SK-N-SH (cell line): Measurements from ENCODE around the gene TBX4. TPM values are rescaled to one million over a fixed set of nuclear protein-coding genes. Genes with fewer than 3 reads are reported as not detected.

Experiments
- CTCF ChIA-PET: fragments of 300-600, 350-600 bp; formaldehyde crosslinking; extraction: SDS; loops from one replicate; lab custom pipeline; 2021; lab: Yijun Ruan, JAX
- POLR2A ChIA-PET: fragments of 350-600 bp; sonication (Branson Sonifier 250); formaldehyde crosslinking; extraction: SDS; loops from one replicate; lab custom pipeline; 2020; ENCODE audit warnings: antibody characterized with exemption, inconsistent platforms; lab: Yijun Ruan, JAX
- DNase-seq: peaks from one replicate; pipeline ENCODE4 v3.0.0; 2012
- H2AFZ ChIP-seq: fragments of 200-600 bp; sonication (generic); 2 replicates; pipeline ENCODE4 v1.8.1; 2016; ENCODE audit warnings: antibody characterized with exemption, mild to moderate bottlenecking, low read depth
- H3F3A ChIP-seq: fragments of 200-600 bp; sonication (generic); replicated peaks from 2 replicates; pipeline ENCODE3; 2016; ENCODE audit warnings: antibody characterized with exemption, mild to moderate bottlenecking; ENCODE audit not compliant: insufficient read depth
- H3K27ac ChIP-seq, 2 experiments: fragments of 200-500 bp in 1 of 2; fragments of 200-600 bp in 1 of 2; sonication (Bioruptor generic) in 1 of 2; sonication (generic), shearing (Covaris generic) in 1 of 2; 2 replicates each; pipeline versions ENCODE4 v1.5.1 to v1.6.1; 2014 to 2016; ENCODE audit warnings: low read depth in 2 of 2, inconsistent platforms in 1 of 2, low read length in 1 of 2, mild to moderate bottlenecking in 1 of 2, mixed read lengths in 1 of 2
- H3K27me3 ChIP-seq: fragments of 200-600 bp; sonication (generic), shearing (Covaris generic); 2 replicates; pipeline ENCODE4 v1.6.1; 2016; ENCODE audit warnings: mixed run types; ENCODE audit not compliant: insufficient read depth
- H3K36me3 ChIP-seq, 2 experiments: fragments of 200-500 bp in 1 of 2; fragments of 200-600 bp in 1 of 2; sonication (Bioruptor generic) in 1 of 2; sonication (generic) in 1 of 2; replicated peaks in 1 of 2; 2 replicates each; pipeline versions ENCODE3 to v1.5.1; 2014 to 2016; ENCODE audit warnings: low read length in 1 of 2, mild to moderate bottlenecking in 1 of 2; ENCODE audit not compliant: insufficient read depth in 2 of 2, control insufficient read depth in 1 of 2
- H3K4me1 ChIP-seq, 2 experiments: fragments of 200-500 bp in 1 of 2; fragments of 200-600 bp in 1 of 2; sonication (Bioruptor generic) in 1 of 2; sonication (generic), shearing (Covaris generic) in 1 of 2; 2 replicates each; pipeline versions ENCODE4 v1.5.1 to v1.6.1; 2014 to 2016; ENCODE audit warnings: low read depth in 1 of 2, low read length in 1 of 2, mixed run types in 1 of 2; ENCODE audit not compliant: insufficient read depth in 2 of 2, control insufficient read depth in 1 of 2
- H3K4me2 ChIP-seq: fragments of 200-600 bp; sonication (generic), shearing (Covaris generic); 2 replicates; pipeline ENCODE4 v1.6.1; 2017; ENCODE audit warnings: mixed run types
- H3K4me3 ChIP-seq, 2 experiments: fragments of 200-500 bp in 1 of 2; fragments of 200-600 bp in 1 of 2; sonication (Bioruptor generic) in 1 of 2; sonication (generic), shearing (Covaris generic) in 1 of 2; 2 replicates each; pipeline versions ENCODE4 v1.5.1 to v1.8.1; 2014 to 2016; ENCODE audit warnings: low read depth in 2 of 2, inconsistent platforms in 1 of 2, low read length in 1 of 2, mild to moderate bottlenecking in 1 of 2, mixed read lengths in 1 of 2, moderate library complexity in 1 of 2
- H3K79me2 ChIP-seq: fragments of 200-600 bp; sonication (generic); 2 replicates; pipeline ENCODE4 v1.8.1; 2017; ENCODE audit warnings: mild to moderate bottlenecking; ENCODE audit not compliant: insufficient read depth
- H3K9ac ChIP-seq: fragments of 200-600 bp; sonication (generic); 2 replicates; pipeline ENCODE4 v1.6.1; 2017; ENCODE audit warnings: mixed run types
- H3K9me2 ChIP-seq: fragments of 200-600 bp; sonication (generic); 2 replicates; pipeline ENCODE4 v1.6.1; 2017; ENCODE audit warnings: mixed run types
- H3K9me3 ChIP-seq: fragments of 200-600 bp; sonication (generic); 2 replicates; pipeline ENCODE4 v1.6.1; 2017; ENCODE audit warnings: mixed run types, mild to moderate bottlenecking, moderate library complexity
- H4K20me1 ChIP-seq: fragments of 200-600 bp; sonication (generic); 2 replicates; pipeline ENCODE4 v1.6.1; 2017; ENCODE audit warnings: mild to moderate bottlenecking, mixed run types; ENCODE audit not compliant: insufficient read depth
- EP300 ChIP-seq, 2 experiments: IDR thresholded peaks; 2 replicates each; pipeline versions ENCODE4 v1.4.0 to v1.6.1; 2012; ENCODE audit warnings: borderline replicate concordance in 1 of 2, low read depth in 1 of 2, low read length in 1 of 2
- FOSL2 ChIP-seq: IDR thresholded peaks from 2 replicates; pipeline ENCODE4 v1.4.0; 2012; ENCODE audit warnings: low read depth, mild to moderate bottlenecking, moderate library complexity, borderline replicate concordance
- FOXJ3 ChIP-seq: sonication (generic); formaldehyde crosslinking; IDR thresholded peaks from 2 replicates; pipeline ENCODE4 v1.5.1; 2020; ENCODE audit warnings: mild to moderate bottlenecking, missing genetic modification reagents
- MEF2A ChIP-seq: IDR thresholded peaks from 2 replicates; pipeline ENCODE4 v1.4.0; 2012; ENCODE audit warnings: low read depth, borderline replicate concordance
- MXI1 ChIP-seq: IDR thresholded peaks from 2 replicates; pipeline ENCODE4 v1.6.1; 2012; ENCODE audit warnings: mild to moderate bottlenecking, low read depth, low read length, improper control_type of control experiment
- POLR2AphosphoS5 ChIP-seq: IDR thresholded peaks from 2 replicates; pipeline ENCODE4 v1.6.1; 2012; ENCODE audit warnings: low read depth, low read length
- RCOR1 ChIP-seq: fragments of 150-350 bp; IDR thresholded peaks from 2 replicates; pipeline ENCODE4 v1.6.1; 2017; ENCODE audit warnings: antibody characterized with exemption, low read length
- RFX5 ChIP-seq: IDR thresholded peaks from 2 replicates; pipeline ENCODE4 v1.6.1; 2012; ENCODE audit warnings: mild to moderate bottlenecking, improper control_type of control experiment, low read length
- SMC3 ChIP-seq: IDR thresholded peaks from 2 replicates; pipeline ENCODE4 v1.6.1; 2012; ENCODE audit warnings: low read depth, low read length, improper control_type of control experiment
- TEAD4 ChIP-seq: IDR thresholded peaks from 2 replicates; pipeline ENCODE4 v1.4.0; 2012; ENCODE audit warnings: mild to moderate bottlenecking, borderline replicate concordance; ENCODE audit not compliant: insufficient read depth
- WGBS: methylation state at CpG from one replicate; pipeline ENCODE4 v1.1.6; 2017; ENCODE audit warnings: low lambda C conversion rate; 5-methylcytosine and 5-hydroxymethylcytosine counted together
- polyA plus RNA-seq, 3 experiments: library from polyadenylated mRNA; depleted of rRNA; stranded (reverse); fragments of >200 nt; gene quantifications; 2 replicates each; pipeline ENCODE4 v1.2.3, GENCODE V29; 2012
- TF ChIP-seq, protein P1 (sequence below): IDR thresholded peaks from 2 replicates; pipeline ENCODE4 v1.4.0; 2012; ENCODE audit warnings: low read depth
- TF ChIP-seq, protein P2 (sequence below): fragments of 200-600 bp; sonication (generic); IDR thresholded peaks from 2 replicates; pipeline ENCODE4 v1.6.1; 2017; ENCODE audit warnings: antibody characterized with exemption, mild to moderate bottlenecking, moderate library complexity
- TF ChIP-seq, protein P3 (sequence below): IDR thresholded peaks from 2 replicates; pipeline ENCODE4 v1.4.0; 2012; ENCODE audit warnings: low read depth, borderline replicate concordance
- TF ChIP-seq, protein P4 (sequence below): IDR thresholded peaks from 2 replicates; pipeline ENCODE4; 2012
- TF ChIP-seq, protein P5 (sequence below): IDR thresholded peaks from 2 replicates; pipeline ENCODE4 v1.4.0; 2012; ENCODE audit warnings: low read depth, borderline replicate concordance
- TF ChIP-seq, protein P6 (sequence below): fragments of 150-350 bp; IDR thresholded peaks from 2 replicates; pipeline ENCODE4 v1.6.1; 2017; ENCODE audit warnings: antibody characterized with exemption, low read length, low read depth, borderline replicate concordance

Gene TBX4
- polyA plus RNA-seq, 1 of the 3 experiments (the other 2 are of a cell fraction) = 0.02 TPM

DNA sequence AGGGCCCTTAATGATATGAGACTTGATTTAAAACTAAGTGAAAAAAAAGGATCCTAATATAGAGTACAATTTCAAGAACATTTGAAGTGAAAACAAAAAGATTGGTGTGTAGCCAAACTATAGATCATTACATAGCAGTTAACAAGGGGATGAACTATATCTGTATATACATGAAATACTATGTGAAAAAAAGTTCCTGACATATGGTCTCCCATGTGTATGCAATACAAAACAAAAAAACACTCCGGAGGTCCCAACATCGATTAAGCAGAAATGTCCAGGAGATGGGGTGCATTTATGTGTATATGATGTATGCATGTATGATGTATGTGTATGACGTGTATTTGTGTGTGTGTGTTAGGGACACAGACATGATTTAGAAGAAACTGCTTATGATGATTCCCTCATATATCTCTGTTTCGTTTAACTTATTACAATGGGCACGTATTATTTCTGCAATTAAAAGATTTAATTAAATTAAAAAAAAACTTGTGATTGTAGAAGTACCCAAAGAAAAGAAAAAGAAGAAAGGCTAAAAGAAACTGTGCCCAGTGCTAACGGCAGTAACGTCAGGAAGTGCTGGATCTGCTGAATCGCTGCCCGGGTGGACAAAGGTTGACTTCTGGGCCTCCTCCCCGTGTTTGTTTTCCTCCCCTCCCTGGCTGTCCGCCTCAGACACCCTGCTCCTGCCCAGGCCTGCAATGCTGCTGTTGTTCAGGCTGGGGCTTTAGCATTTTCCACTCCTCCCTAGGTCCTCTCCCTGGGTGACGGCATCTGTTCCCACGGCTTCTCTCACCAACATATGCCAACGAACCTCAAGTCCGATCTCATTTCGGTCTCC is 36.9 kb downstream of the TBX4 start:
- ChIA-PET CTCF (no interaction called here), POLR2A (no interaction called here)
- Histone ChIP-seq H4K20me1 (no peaks in the 10 kb centered on the region), H3K4me3 (no peak overlapping the region), H3K79me2 (no peaks in the 10 kb centered on the region), H3F3A (no peaks in the 10 kb centered on the region), H3K9me3 (no peaks in the 10 kb centered on the region), H3K27ac (no peak overlapping the region), H3K9me2 (no peaks in the 10 kb centered on the region), H3K9ac (no peak overlapping the region), H2AFZ (no peak overlapping the region), H3K4me1 (peaks cover 4 to 39% of the 10 kb centered on the region in 2 experiments; a peak in 3 of 4 replicates), H3K36me3 (no peaks in the 10 kb centered on the region), H3K4me2 (no peak overlapping the region)
- WGBS = 86% methylated on average over 16 of the region's 16 CpGs
- no peak for DNase-seq
- TF ChIP-seq MXI1 (no peak), MEF2A (no peak), FOSL2 (no peak), RFX5 (no peak), FOXJ3 (CRISPR knock-in tag) (no peak)
- TF ChIP-seq, all 33 proteins: peak for 0
- H3K27me3 ChIP-seq = no peaks in the 10 kb centered on the region

DNA sequence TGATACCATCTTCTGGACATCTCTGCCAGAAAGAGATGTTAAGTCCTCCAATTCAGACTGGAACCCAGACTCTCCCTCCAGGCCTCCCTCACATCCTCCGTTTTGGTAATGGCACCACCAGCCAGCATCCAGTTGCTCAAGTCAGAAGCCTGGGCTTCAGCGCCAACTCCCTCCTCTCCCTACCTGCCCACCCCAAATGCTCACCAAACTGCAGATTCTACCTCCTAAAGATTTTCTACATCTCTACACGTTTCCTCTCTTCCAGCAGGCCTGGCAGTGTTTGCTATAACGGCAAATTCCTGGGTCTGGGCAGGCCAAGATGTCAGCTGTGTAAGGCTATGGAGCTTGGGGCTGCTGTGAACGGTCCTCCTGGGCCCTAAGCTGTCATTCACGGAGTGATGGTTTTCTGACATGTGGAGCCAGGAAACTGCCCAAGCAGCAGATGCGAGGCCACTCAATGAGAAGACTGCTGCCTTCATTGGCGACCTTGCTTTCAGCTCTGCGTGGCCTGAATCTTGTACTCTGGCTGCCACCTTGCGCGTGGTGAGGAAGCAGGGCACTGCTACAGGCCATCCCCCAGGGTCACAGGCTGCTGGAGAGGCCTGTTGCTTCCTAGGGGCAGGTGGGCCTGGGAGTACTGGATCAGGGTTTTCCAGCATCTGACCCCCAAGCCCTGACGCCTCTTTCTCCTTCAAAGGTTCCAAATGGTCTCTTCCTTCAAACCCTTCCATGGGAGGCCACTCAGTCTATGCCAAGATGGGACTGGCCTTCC is 37.7 kb downstream of the TBX4 start:
- no peak for DNase-seq
- Histone ChIP-seq H3K4me2 (no peak overlapping the region), H3K27ac (no peak overlapping the region), H3K9me2 (no peaks in the 10 kb centered on the region), H3K4me3 (no peak overlapping the region), H3K9me3 (no peaks in the 10 kb centered on the region), H3K79me2 (no peaks in the 10 kb centered on the region), H3K36me3 (no peaks in the 10 kb centered on the region), H3K27me3 (no peaks in the 10 kb centered on the region), H3K9ac (no peak overlapping the region), H3F3A (no peaks in the 10 kb centered on the region), H3K4me1 (peaks cover 4 to 41% of the 10 kb centered on the region in 2 experiments; a peak in 3 of 4 replicates), H2AFZ (no peak overlapping the region), H4K20me1 (no peaks in the 10 kb centered on the region)
- ChIA-PET CTCF (interaction anchor here (0.9 kb wide), 1 partner anchor 45 kb away, joined by 3 read pairs; no protein-coding TSS in a partner anchor), POLR2A (no interaction called here)
- 86% methylated on average over 12 of the region's 12 CpGs for WGBS
- TF ChIP-seq, protein P1, sequence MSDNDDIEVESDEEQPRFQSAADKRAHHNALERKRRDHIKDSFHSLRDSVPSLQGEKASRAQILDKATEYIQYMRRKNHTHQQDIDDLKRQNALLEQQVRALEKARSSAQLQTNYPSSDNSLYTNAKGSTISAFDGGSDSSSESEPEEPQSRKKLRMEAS = no peak
- TF ChIP-seq POLR2AphosphoS5 (no peak), TEAD4 (no peak), EP300 (IDR thresholded peaks at IDR 0.05; ENCODE audit: borderline replicate concordance in 1 of 2, low read depth in 1 of 2, low read length in 1 of 2) (no peak), SMC3 (no peak), RCOR1 (no peak)
- TF ChIP-seq, protein P2, sequence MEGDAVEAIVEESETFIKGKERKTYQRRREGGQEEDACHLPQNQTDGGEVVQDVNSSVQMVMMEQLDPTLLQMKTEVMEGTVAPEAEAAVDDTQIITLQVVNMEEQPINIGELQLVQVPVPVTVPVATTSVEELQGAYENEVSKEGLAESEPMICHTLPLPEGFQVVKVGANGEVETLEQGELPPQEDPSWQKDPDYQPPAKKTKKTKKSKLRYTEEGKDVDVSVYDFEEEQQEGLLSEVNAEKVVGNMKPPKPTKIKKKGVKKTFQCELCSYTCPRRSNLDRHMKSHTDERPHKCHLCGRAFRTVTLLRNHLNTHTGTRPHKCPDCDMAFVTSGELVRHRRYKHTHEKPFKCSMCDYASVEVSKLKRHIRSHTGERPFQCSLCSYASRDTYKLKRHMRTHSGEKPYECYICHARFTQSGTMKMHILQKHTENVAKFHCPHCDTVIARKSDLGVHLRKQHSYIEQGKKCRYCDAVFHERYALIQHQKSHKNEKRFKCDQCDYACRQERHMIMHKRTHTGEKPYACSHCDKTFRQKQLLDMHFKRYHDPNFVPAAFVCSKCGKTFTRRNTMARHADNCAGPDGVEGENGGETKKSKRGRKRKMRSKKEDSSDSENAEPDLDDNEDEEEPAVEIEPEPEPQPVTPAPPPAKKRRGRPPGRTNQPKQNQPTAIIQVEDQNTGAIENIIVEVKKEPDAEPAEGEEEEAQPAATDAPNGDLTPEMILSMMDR = no peak
- TF ChIP-seq, protein P3, sequence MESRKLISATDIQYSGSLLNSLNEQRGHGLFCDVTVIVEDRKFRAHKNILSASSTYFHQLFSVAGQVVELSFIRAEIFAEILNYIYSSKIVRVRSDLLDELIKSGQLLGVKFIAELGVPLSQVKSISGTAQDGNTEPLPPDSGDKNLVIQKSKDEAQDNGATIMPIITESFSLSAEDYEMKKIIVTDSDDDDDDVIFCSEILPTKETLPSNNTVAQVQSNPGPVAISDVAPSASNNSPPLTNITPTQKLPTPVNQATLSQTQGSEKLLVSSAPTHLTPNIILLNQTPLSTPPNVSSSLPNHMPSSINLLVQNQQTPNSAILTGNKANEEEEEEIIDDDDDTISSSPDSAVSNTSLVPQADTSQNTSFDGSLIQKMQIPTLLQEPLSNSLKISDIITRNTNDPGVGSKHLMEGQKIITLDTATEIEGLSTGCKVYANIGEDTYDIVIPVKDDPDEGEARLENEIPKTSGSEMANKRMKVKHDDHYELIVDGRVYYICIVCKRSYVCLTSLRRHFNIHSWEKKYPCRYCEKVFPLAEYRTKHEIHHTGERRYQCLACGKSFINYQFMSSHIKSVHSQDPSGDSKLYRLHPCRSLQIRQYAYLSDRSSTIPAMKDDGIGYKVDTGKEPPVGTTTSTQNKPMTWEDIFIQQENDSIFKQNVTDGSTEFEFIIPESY = no peak
- TF ChIP-seq, protein P4, sequence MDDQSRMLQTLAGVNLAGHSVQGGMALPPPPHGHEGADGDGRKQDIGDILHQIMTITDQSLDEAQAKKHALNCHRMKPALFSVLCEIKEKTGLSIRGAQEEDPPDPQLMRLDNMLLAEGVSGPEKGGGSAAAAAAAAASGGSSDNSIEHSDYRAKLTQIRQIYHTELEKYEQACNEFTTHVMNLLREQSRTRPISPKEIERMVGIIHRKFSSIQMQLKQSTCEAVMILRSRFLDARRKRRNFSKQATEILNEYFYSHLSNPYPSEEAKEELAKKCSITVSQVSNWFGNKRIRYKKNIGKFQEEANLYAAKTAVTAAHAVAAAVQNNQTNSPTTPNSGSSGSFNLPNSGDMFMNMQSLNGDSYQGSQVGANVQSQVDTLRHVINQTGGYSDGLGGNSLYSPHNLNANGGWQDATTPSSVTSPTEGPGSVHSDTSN = no peak
- TF ChIP-seq, protein P5, sequence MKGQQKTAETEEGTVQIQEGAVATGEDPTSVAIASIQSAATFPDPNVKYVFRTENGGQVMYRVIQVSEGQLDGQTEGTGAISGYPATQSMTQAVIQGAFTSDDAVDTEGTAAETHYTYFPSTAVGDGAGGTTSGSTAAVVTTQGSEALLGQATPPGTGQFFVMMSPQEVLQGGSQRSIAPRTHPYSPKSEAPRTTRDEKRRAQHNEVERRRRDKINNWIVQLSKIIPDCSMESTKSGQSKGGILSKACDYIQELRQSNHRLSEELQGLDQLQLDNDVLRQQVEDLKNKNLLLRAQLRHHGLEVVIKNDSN = no peak
- TF ChIP-seq, protein P6, sequence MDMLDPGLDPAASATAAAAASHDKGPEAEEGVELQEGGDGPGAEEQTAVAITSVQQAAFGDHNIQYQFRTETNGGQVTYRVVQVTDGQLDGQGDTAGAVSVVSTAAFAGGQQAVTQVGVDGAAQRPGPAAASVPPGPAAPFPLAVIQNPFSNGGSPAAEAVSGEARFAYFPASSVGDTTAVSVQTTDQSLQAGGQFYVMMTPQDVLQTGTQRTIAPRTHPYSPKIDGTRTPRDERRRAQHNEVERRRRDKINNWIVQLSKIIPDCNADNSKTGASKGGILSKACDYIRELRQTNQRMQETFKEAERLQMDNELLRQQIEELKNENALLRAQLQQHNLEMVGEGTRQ = no peak
